COR-L47 (cell line): ENCODE measurements around the gene GLTPD2.

Source experiments
- DNase-seq: peaks from one replicate; lab custom pipeline; 2025; lab: John Stamatoyannopoulos, UW

Gene GLTPD2

GRCh38 chr17:4771519-4772234 lies 17.1 kb upstream of the GLTPD2 start, which contains the start of gene TM4SF5:
Gene TM4SF5 (plus strand): TSS chr17:4771886. CDS start chr17:4771923, 37 bp downstream.
- DNase-seq: peak; percentile 63

- DNase-seq: no peak
Measured at GRCh38 chr17:4772235-4772613, 16.5 kb upstream of the GLTPD2 start.

GRCh38 chr17:4777969-4778760 lies 10.6 kb upstream of the GLTPD2 start:
- no peak for DNase-seq

- no peak for DNase-seq
Measured at GRCh38 chr17:4780325-4780955, 8.3 kb upstream of the GLTPD2 start.

- DNase-seq: no peak
Measured at GRCh38 chr17:4782652-4783051, 6.1 kb upstream of the GLTPD2 start.

- no peak for DNase-seq
Measured at GRCh38 chr17:4785311-4786105, 3.3 kb upstream of the GLTPD2 start.

GRCh38 chr17:4786106-4786511 lies 2.7 kb upstream of the GLTPD2 start, which contains the start of gene VMO1:
Gene VMO1 (minus strand): TSS chr17:4786364. CDS start chr17:4786352, 12 bp downstream.
- no peak for DNase-seq

- DNase-seq: no peak
Measured at GRCh38 chr17:4786516-4786915, 2.2 kb upstream of the GLTPD2 start.

- DNase-seq: no peak
Measured at GRCh38 chr17:4788159-4788806, 481 bp upstream of the GLTPD2 start.

GRCh38 chr17:4789701-4789950 lies 862 bp downstream of the GLTPD2 start:
- no peak for DNase-seq

- peak; percentile 57 for DNase-seq
Measured at GRCh38 chr17:4789951-4790704, 1.4 kb downstream of the GLTPD2 start.

GRCh38 chr17:4790705-4791088 lies 1.9 kb downstream of the GLTPD2 start:
- no peak for DNase-seq

- DNase-seq: no peak
Measured at GRCh38 chr17:4795168-4795567, 6.4 kb downstream of the GLTPD2 start.

GRCh38 chr17:4796552-4796920 lies 7.8 kb downstream of the GLTPD2 start:
- no peak for DNase-seq

GRCh38 chr17:4800462-4801196 lies 11.9 kb downstream of the GLTPD2 start:
- no peak for DNase-seq

- no peak for DNase-seq
Measured at GRCh38 chr17:4802228-4802627, 13.5 kb downstream of the GLTPD2 start, which contains the start of gene C17orf114. Gene C17orf114 (minus strand): TSS chr17:4802328.

GRCh38 chr17:4806456-4806776 lies 17.7 kb downstream of the GLTPD2 start:
- DNase-seq: no peak

GRCh38 chr17:4806777-4807604 lies 18.2 kb downstream of the GLTPD2 start, which contains the start of gene PLD2:
Gene PLD2 (plus strand): TSS chr17:4807152. CDS start chr17:4807773, 621 bp downstream.
- DNase-seq: peak; percentile 21

GRCh38 chr17:4807605-4808377 lies 19.0 kb downstream of the GLTPD2 start:
- no peak for DNase-seq
